Esophagus muscularis mucosa (tissue), 4 donors: ENCODE results near the gene C1QTNF5. TPM values are rescaled to one million over a fixed set of nuclear protein-coding genes. Genes with fewer than 3 reads are reported as not detected.

Source experiments
- DNase-seq: peaks from one replicate; pipeline ENCODE4 v3.0.0-alpha.2; 2017; ENCODE audit errors: extremely low spot score
- H3K27ac ChIP-seq, 4 donors: fragments of 200-600 bp; sonication (generic); replicated peaks in 1 of 4; 1 replicate in 3 of 4; 2 replicates in 1 of 4; pipeline ENCODE4 v1.5.1; 2016 to 2019; ENCODE audit warnings: mild to moderate bottlenecking in 1 of 4
- H3K27me3 ChIP-seq, 4 donors: fragments of 200-600 bp; sonication (generic); one replicate each; pipeline versions ENCODE4 v1.5.1 to v1.6.0; 2016 to 2019
- H3K36me3 ChIP-seq, 4 donors: fragments of 200-600 bp; sonication (generic); one replicate each; pipeline ENCODE4 v1.5.1; 2016 to 2019
- H3K4me1 ChIP-seq, 4 donors: fragments of 200-600 bp; sonication (generic); one replicate each; pipeline ENCODE4 v1.5.1; 2016 to 2019
- H3K4me3 ChIP-seq, 4 donors: fragments of 200-600 bp; sonication (generic); 1 replicate in 2 of 4; 2 replicates in 2 of 4; pipeline ENCODE4 v1.5.1; 2016 to 2019; ENCODE audit warnings: mild to moderate bottlenecking in 4 of 4, moderate library complexity in 1 of 4
- H3K9me3 ChIP-seq, 4 donors: fragments of 200-600 bp; sonication (generic); 1 replicate in 3 of 4; 2 replicates in 1 of 4; pipeline ENCODE4 v1.5.1; 2016 to 2019
- CTCF ChIP-seq, 3 experiments: fragments of 200-600 bp in 2 of 3; fragments of 450-650 bp in 1 of 3; sonication (generic) in 2 of 3; IDR thresholded peaks; one replicate each; pipeline ENCODE4 v1.5.1; 2017 to 2019; ENCODE audit warnings: antibody characterized with exemption in 3 of 3, mild to moderate bottlenecking in 2 of 3, moderate library complexity in 1 of 3
- EP300 ChIP-seq: sonication (generic); formaldehyde crosslinking; IDR thresholded peaks from one replicate; pipeline ENCODE4 v1.6.1; 2017; ENCODE audit warnings: antibody characterized with exemption
- POLR2A ChIP-seq: fragments of 450-650 bp; IDR thresholded peaks from one replicate; pipeline ENCODE4 v1.6.1; 2017; ENCODE audit warnings: antibody characterized with exemption, moderate library complexity, mild to moderate bottlenecking, low read depth
- POLR2AphosphoS5 ChIP-seq, 2 donors: sonication (generic); formaldehyde crosslinking; IDR thresholded peaks; one replicate each; pipeline ENCODE4 v1.6.1; 2017; ENCODE audit warnings: antibody characterized with exemption in 2 of 2
- WGBS: methylation state at CpG from one replicate; pipeline ENCODE4 v1.1.5; 2018; 5-methylcytosine and 5-hydroxymethylcytosine counted together
- intact Hi-C: fragments of 100-400 bp; cut with DNase I; formaldehyde crosslinking; loops from one replicate; pipeline ENCODE4 v1.15.1; 2023
- total RNA-seq, 4 donors: library from RNA; depleted of rRNA; stranded (reverse); fragments of >200 nt; gene quantifications; one replicate each; pipeline versions ENCODE4 v1.1.0 to v1.2.1, GENCODE V29; 2016

The C1QTNF5 gene
- total RNA-seq, 4 donors from 2014 or later = 23.7 to 74.3 (median 51.6) TPM

GRCh38 chr11:119382101-119382500 lies 41.4 kb upstream of the C1QTNF5 start:
- 9% methylated on average over 9 of the region's 9 CpGs for WGBS
- peak overlapping the region; percentile 72 to 81 (median 79) for H3K27ac ChIP-seq
- peak overlapping the region; percentile 53 to 59 (median 56) for H3K4me3 ChIP-seq
- no peaks in the 10 kb centered on the region for H3K27me3 ChIP-seq
- no peaks in the 10 kb centered on the region for H3K9me3 ChIP-seq
- peaks cover 19 to 34% (median 28%) of the 10 kb centered on the region in 4 donors for H3K4me1 ChIP-seq
- DNase-seq = no peak
- TF ChIP-seq CTCF (IDR thresholded peaks at IDR 0.05) = no peak
- intact Hi-C loops = no loop called here
- H3K36me3 ChIP-seq = no peaks in the 10 kb centered on the region

- WGBS = 0% methylated on average over 22 of the region's 54 CpGs
- H3K27me3 ChIP-seq = no peaks in the 10 kb centered on the region
- DNase-seq = peak; percentile 99
- peaks cover 23 to 41% (median 35%) of the 10 kb centered on the region in 4 donors for H3K4me1 ChIP-seq
- intact Hi-C loops = loop anchor here (2.0 kb wide), 1 partner anchor 93 kb away; no protein-coding TSS in a partner anchor
- no peaks in the 10 kb centered on the region for H3K9me3 ChIP-seq
- H3K36me3 ChIP-seq = no peaks in the 10 kb centered on the region
- peak within 1 kb of the TSS; percentile 72 to 81 (median 79) for H3K27ac ChIP-seq
- H3K4me3 ChIP-seq = peak within 1 kb of the TSS; percentile 53 to 59 (median 56)
- TF ChIP-seq POLR2A (peak; percentile 38), CTCF (IDR thresholded peaks at IDR 0.05) (peak; percentile 91 to 96 (median 93)), EP300 (peak; percentile 76), POLR2AphosphoS5 (IDR thresholded peaks at IDR 0.05) (peak; percentile 85 to 91)
Observed at GRCh38 chr11:119381181-119381988, 40.7 kb upstream of the C1QTNF5 start, which contains the start of gene USP2. TSS of gene USP2 (minus strand) at chr11:119381690. CDS start at chr11:119373480, 8,210 bp downstream.

- TF ChIP-seq EP300 (no peak), POLR2A (no peak), POLR2AphosphoS5 (IDR thresholded peaks at IDR 0.05) (no peak), CTCF (IDR thresholded peaks at IDR 0.05) (no peak)
- peaks cover 29 to 47% (median 41%) of the 10 kb centered on the region in 4 donors for H3K4me1 ChIP-seq
- H3K4me3 ChIP-seq = peak overlapping the region; percentile 53 to 59 (median 56)
- intact Hi-C loops = loop anchor here (2.0 kb wide), 1 partner anchor 94 kb away; no protein-coding TSS in a partner anchor
- WGBS = 5% methylated on average over 4 of the region's 10 CpGs
- no peaks in the 10 kb centered on the region for H3K27me3 ChIP-seq
- DNase-seq = no peak
- H3K27ac ChIP-seq = peak overlapping the region; percentile 72 to 81 (median 79)
- no peaks in the 10 kb centered on the region for H3K9me3 ChIP-seq
- no peaks in the 10 kb centered on the region for H3K36me3 ChIP-seq
Observed at GRCh38 chr11:119380827-119381180, 40.1 kb upstream of the C1QTNF5 start.

- Histone ChIP-seq H3K27me3 (no peaks in the 10 kb centered on the region), H3K4me3 (peak overlapping the region in 2 of 4 donors; percentile 53 to 59), H3K4me1 (peaks cover 34 to 52% (median 46%) of the 10 kb centered on the region in 4 donors), H3K27ac (peak overlapping the region in 2 of 4 donors; percentile 80 to 81), H3K36me3 (no peaks in the 10 kb centered on the region), H3K9me3 (no peaks in the 10 kb centered on the region)
- 83% methylated on average over 11 of the region's 13 CpGs for WGBS
- TF ChIP-seq POLR2AphosphoS5 (IDR thresholded peaks at IDR 0.05) (no peak), CTCF (IDR thresholded peaks at IDR 0.05) (no peak), POLR2A (no peak), EP300 (no peak)
- DNase-seq = no peak
- intact Hi-C loops = loop anchor here (2.0 kb wide), 1 partner anchor 95 kb away; no protein-coding TSS in a partner anchor
Observed at GRCh38 chr11:119380160-119380826, 39.6 kb upstream of the C1QTNF5 start.
